Common myeloid progenitor, CD34-positive (primary cell): ENCODE data around the gene HOXB5.

Experiments
- CTCF ChIA-PET: fragments of 350-600 bp; sonication (Branson Sonifier 250); formaldehyde crosslinking; loops from one replicate; lab custom pipeline; 2021; ENCODE audit warnings: antibody characterized with exemption; lab: Charles Lee
- POLR2A ChIA-PET: fragments of 350-600 bp; sonication (Branson Sonifier 250); formaldehyde crosslinking; loops from one replicate; lab custom pipeline; 2021; ENCODE audit warnings: antibody characterized with exemption; lab: Charles Lee
- DNase-seq, 3 donors: peaks; one replicate each; pipeline versions ENCODE4 v3.0.0 to v3.0.0-alpha.2; 2013
- H3K27ac ChIP-seq, 2 experiments: 1 replicate in 1 of 2; 2 replicates in 1 of 2; pipeline ENCODE4 v1.7.0; 2013; ENCODE audit warnings: inconsistent platforms in 2 of 2, low read length in 2 of 2, mild to moderate bottlenecking in 2 of 2, low read depth in 1 of 2, moderate library complexity in 1 of 2; ENCODE audit not compliant: severe bottlenecking in 2 of 2, insufficient read depth in 1 of 2, poor library complexity in 1 of 2
- H3K27me3 ChIP-seq, 5 experiments: replicated peaks in 2 of 5; 1 replicate in 3 of 5; 2 replicates in 2 of 5; pipeline versions ENCODE4 v1.6.1 to v1.7.0; 2013; ENCODE audit warnings: low read length in 4 of 5, mild to moderate bottlenecking in 2 of 5, moderate library complexity in 2 of 5, inconsistent platforms in 1 of 5; ENCODE audit not compliant: insufficient read depth in 5 of 5, control insufficient read depth in 4 of 5
- H3K36me3 ChIP-seq, 4 experiments: 1 replicate in 2 of 4; 2 replicates in 2 of 4; pipeline versions ENCODE4 v1.6.1 to v1.7.0; 2013; ENCODE audit warnings: low read length in 3 of 4, control low read depth in 1 of 4, mild to moderate bottlenecking in 1 of 4; ENCODE audit not compliant: control insufficient read depth in 4 of 4, insufficient read depth in 4 of 4
- H3K4me1 ChIP-seq, 4 experiments: 1 replicate in 3 of 4; 2 replicates in 1 of 4; pipeline versions ENCODE4 v1.6.1 to v1.7.1; 2013; ENCODE audit warnings: low read length in 3 of 4, mild to moderate bottlenecking in 3 of 4, control low read depth in 1 of 4, inconsistent platforms in 1 of 4, moderate library complexity in 1 of 4; ENCODE audit not compliant: control insufficient read depth in 4 of 4, insufficient read depth in 4 of 4; ENCODE audit errors: control extremely low read depth in 1 of 4
- H3K4me3 ChIP-seq, 7 experiments: 1 replicate in 4 of 7; 2 replicates in 3 of 7; pipeline versions ENCODE4 v1.5.1 to v1.7.0; 2013; ENCODE audit warnings: mild to moderate bottlenecking in 7 of 7, low read length in 6 of 7, moderate library complexity in 6 of 7, inconsistent platforms in 2 of 7, low read depth in 2 of 7, control low read depth in 1 of 7; ENCODE audit not compliant: insufficient read depth in 4 of 7, control insufficient read depth in 1 of 7; ENCODE audit errors: extremely low read depth in 1 of 7
- H3K9me3 ChIP-seq, 5 experiments: 1 replicate in 4 of 5; 2 replicates in 1 of 5; pipeline versions ENCODE4 v1.6.1 to v1.7.1; 2013; ENCODE audit warnings: low read length in 4 of 5, mild to moderate bottlenecking in 2 of 5, inconsistent platforms in 1 of 5, low read depth in 1 of 5, moderate library complexity in 1 of 5; ENCODE audit not compliant: control insufficient read depth in 4 of 5, insufficient read depth in 2 of 5; ENCODE audit errors: control extremely low read depth in 1 of 5
- WGBS: methylation state at CpG from one replicate; pipeline ENCODE4 v1.1.5; 2013; ENCODE audit not compliant: insufficient coverage; 5-methylcytosine and 5-hydroxymethylcytosine counted together

The HOXB5 gene

GRCh38 chr17:48574505-48575065, 19.0 kb downstream of the HOXB5 start:
- 91% methylated on average over 6 of the region's 8 CpGs for WGBS
- Histone ChIP-seq H3K36me3 (peaks cover 0 to 30% (median 16%) of the 10 kb centered on the region in 4 experiments), H3K27me3 (no peaks in the 10 kb centered on the region), H3K27ac (no peak overlapping the region), H3K4me3 (no peak overlapping the region), H3K4me1 (peaks cover 4 to 89% (median 58%) of the 10 kb centered on the region in 4 experiments), H3K9me3 (no peaks in the 10 kb centered on the region)
- POLR2A ChIA-PET, result interaction anchor here (0.6 to 0.7 kb wide), 2 partner anchors 31 to 670 kb away, joined by 3 to 4 read pairs; no protein-coding TSS in a partner anchor
- CTCF ChIA-PET, result interaction anchor here (0.9 to 1.3 kb wide), 3 partner anchors 35 to 223 kb away, joined by 3 to 4 read pairs (median 3); no protein-coding TSS in a partner anchor
- DNase-seq, result no peak

DNA sequence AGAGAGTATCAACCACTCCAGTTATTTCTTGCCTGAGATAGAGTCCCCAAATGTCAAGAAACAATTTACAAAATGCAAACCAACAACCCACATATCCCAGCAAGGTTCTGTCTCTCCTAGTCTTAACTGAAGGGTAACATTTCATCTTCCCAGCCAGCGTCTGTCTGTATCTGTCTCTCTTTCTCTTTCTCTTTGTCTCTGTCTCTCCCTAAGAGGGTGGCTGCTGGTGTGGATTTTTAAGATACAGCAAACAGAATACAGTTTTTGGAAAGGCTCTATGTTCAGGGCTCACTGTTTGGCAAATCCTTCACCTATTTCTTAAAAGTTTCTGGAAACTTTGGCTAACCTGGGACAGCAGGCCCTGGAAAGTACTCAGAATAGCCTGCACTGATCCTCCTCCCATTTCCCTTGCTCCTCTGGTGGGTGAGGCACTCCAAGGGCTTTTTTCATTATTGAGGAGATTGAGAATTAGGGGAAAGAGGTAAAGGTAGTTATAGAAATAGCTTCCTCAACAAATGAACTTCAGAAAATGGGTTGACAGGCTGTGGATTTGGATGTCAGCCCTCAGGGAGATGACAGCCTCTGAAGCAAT, 21.7 kb downstream of the HOXB5 start:
- Histone ChIP-seq H3K27me3 (no peaks in the 10 kb centered on the region), H3K4me1 (peaks cover 0 to 99% (median 64%) of the 10 kb centered on the region in 4 experiments)
- CTCF ChIA-PET, result no interaction called here

GRCh38 chr17:48571024-48571818, 22.4 kb downstream of the HOXB5 start:
- no peaks in the 10 kb centered on the region for H3K9me3 ChIP-seq
- peaks cover 0 to 40% (median 17%) of the 10 kb centered on the region in 4 experiments for H3K36me3 ChIP-seq
- WGBS, result 37% methylated on average over 21 of the region's 26 CpGs
- H3K27me3 ChIP-seq, result no peaks in the 10 kb centered on the region
- H3K27ac ChIP-seq, result no peak overlapping the region
- DNase-seq, result no peak
- POLR2A ChIA-PET, result no interaction called here
- CTCF ChIA-PET, result interaction anchor here (1.0 to 1.5 kb wide), 2 partner anchors 9 to 22 kb away, joined by 3 to 9 read pairs; no protein-coding TSS in a partner anchor
- H3K4me1 ChIP-seq, result peaks cover 0 to 100% (median 64%) of the 10 kb centered on the region in 4 experiments
- H3K4me3 ChIP-seq, result peak overlapping the region in 3 of 7 experiments; percentile 19 to 47 (median 28)

More for the DNA sequence above, 21.7 kb downstream of the HOXB5 start:
- Histone ChIP-seq H3K36me3 (peaks cover 0 to 36% (median 16%) of the 10 kb centered on the region in 4 experiments), H3K4me3 (no peak overlapping the region), H3K27ac (no peak overlapping the region), H3K9me3 (no peaks in the 10 kb centered on the region)
- POLR2A ChIA-PET, result no interaction called here
- no peak for DNase-seq
- WGBS, result 86% methylated on average over 1 of the region's 1 CpG

GRCh38 chr17:48570325-48571023, 23.1 kb downstream of the HOXB5 start:
- Histone ChIP-seq H3K4me1 (peaks cover 0 to 100% (median 60%) of the 10 kb centered on the region in 4 experiments), H3K4me3 (peak overlapping the region in 3 of 7 experiments; percentile 19 to 47 (median 28)), H3K36me3 (peaks cover 0 to 41% (median 20%) of the 10 kb centered on the region in 4 experiments), H3K9me3 (no peaks in the 10 kb centered on the region), H3K27me3 (no peaks in the 10 kb centered on the region), H3K27ac (no peak overlapping the region)
- 32% methylated on average over 9 of the region's 19 CpGs for WGBS
- POLR2A ChIA-PET, result interaction anchor here (0.5 to 0.7 kb wide), 2 partner anchors 10 to 224 kb away, joined by 3 read pairs; no protein-coding TSS in a partner anchor
- DNase-seq, result no peak
- CTCF ChIA-PET, result interaction anchor here (0.9 to 1.5 kb wide), 3 partner anchors 9 to 24 kb away, joined by 3 to 9 read pairs (median 3); no protein-coding TSS in a partner anchor

- Histone ChIP-seq H3K27me3 (no peaks in the 10 kb centered on the region), H3K27ac (no peak overlapping the region), H3K9me3 (no peaks in the 10 kb centered on the region), H3K36me3 (peaks cover 0 to 47% (median 19%) of the 10 kb centered on the region in 4 experiments), H3K4me1 (peaks cover 0 to 100% (median 63%) of the 10 kb centered on the region in 4 experiments), H3K4me3 (peak overlapping the region in 1 of 7 experiments; percentile 1)
- DNase-seq, result no peak
- 61% methylated on average over 2 of the region's 6 CpGs for WGBS
- CTCF ChIA-PET, result interaction anchor here (0.9 to 1.6 kb wide), 4 partner anchors 8 to 23 kb away, joined by 3 to 9 read pairs (median 4); no protein-coding TSS in a partner anchor
- POLR2A ChIA-PET, result interaction anchor here (0.5 to 0.7 kb wide), 2 partner anchors 11 to 223 kb away, joined by 3 read pairs; no protein-coding TSS in a partner anchor
These were observed 23.8 kb downstream of the HOXB5 start for GRCh38 chr17:48569674-48570324.

DNA sequence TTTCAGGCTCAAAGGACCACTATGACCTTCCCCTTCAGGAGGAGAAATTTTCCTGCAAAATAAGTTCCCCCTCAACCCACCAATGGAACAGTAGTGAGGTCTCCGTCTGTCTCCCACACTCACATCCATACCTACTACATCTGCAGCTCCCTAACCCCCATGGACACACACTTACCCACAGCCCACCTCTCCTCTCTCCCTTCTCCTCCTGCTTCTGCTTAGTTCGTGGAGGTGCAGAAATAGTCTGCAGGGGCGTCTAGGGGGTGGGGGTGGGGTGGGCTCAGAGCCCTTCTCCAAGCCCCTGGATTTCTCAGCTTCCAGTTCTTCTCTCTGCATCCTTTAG, 24.4 kb downstream of the HOXB5 start:
- Histone ChIP-seq H3K4me3 (peak overlapping the region in 4 of 7 experiments; percentile 12 to 65 (median 42)), H3K4me1 (peaks cover 0 to 99% (median 63%) of the 10 kb centered on the region in 4 experiments), H3K27ac (no peak overlapping the region), H3K9me3 (no peaks in the 10 kb centered on the region), H3K36me3 (peaks cover 0 to 52% (median 18%) of the 10 kb centered on the region in 4 experiments), H3K27me3 (no peaks in the 10 kb centered on the region)
- CTCF ChIA-PET, result interaction anchor here (1.6 kb wide), 1 partner anchor 24 kb away, joined by 6 read pairs; no protein-coding TSS in a partner anchor
- no peak for DNase-seq
- POLR2A ChIA-PET, result no interaction called here
- no CpG with 5 or more reads among the region's 3 CpGs for WGBS
